HG02759 (cell line): ENCODE results near the gene RGP1.
A peak's percentile ranks its signal among the peaks of the same experiment; 100 is the strongest.

ENCODE experiments used
- ATAC-seq: cut with Tn5 transposase; IDR thresholded peaks from one replicate; pipeline ENCODE4 v1.9.1; 2021; ENCODE audit warnings: mild to moderate bottlenecking, moderate library complexity; ENCODE audit not compliant: unreplicated experiment

RGP1 gene

DNA sequence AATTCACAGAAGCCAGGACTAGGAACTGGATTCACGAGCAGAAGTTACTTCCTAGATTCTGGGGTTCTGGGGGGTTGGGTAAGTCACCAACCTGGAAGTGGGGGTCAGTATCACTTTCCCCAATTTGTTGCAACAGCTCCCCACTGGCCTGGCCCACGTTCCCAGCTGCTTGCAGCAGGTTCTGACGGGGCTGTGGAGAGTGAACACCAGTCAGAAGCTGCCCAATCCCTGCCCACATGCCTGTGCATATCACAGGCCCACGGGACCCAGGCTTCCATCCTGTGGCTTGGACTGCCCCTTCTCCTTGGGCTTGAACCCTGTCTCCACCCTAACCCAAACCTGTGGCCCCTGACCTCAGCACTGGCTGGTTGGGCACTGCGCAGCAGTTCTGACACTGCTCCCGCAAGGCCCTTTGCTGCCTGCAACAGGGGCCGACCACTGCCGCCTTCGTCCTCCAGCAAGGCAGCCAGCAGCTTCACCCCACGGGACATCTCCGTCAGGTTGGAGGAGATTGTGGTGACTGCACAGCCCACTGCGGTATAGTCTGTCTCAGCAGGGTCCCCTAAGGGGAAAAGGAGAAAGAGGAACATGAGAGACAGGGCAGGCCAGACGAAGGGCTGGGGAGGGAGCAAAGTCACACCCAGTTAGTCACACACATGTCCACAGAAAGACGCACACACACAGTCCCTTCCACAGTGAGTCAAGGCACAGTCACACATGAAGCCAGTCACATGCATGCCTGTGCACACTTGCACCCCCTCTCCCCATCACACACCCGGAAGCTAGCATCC, 30.2 kb upstream of the RGP1 start:
- no peak for ATAC-seq

DNA sequence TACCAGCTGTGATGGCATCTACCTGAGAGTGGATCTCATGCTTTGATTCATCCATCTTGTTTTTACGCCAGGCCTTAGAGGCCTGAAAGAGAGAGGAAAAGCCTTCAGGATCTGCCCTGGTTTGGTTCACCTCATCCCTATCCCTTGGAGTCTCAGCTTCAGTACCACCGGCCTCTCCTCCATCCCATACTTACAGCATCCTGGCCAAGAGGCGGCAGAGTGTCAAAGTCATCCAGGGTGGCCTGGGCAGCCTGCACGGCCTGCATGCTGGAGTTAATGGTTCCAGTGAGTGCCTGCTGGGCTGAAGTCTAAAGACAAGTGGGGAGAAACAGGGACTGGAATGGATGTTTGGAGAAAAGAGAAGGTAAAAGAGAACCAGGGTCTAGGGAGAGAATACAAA, 29.5 kb upstream of the RGP1 start:
- no peak for ATAC-seq

DNA sequence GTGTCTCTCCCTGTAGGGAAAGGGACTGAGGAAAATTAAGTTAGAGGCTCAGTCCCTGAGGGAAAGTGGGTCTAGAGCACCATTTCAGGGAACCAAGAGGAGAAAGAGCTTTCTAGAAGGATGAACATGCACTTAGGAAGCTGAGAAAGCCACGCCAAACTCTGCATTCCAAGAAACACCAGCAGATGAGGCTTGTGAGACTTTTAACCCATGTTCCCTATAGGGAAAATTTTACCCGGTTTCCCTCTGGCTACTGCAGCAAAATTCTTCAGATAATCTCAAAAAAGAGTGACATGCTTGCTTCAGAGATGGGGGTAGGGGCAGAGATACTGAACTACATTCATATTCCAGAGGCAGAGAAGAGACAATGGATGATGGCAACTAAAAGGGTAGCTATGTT, 25.7 kb upstream of the RGP1 start:
- ATAC-seq = no peak

DNA sequence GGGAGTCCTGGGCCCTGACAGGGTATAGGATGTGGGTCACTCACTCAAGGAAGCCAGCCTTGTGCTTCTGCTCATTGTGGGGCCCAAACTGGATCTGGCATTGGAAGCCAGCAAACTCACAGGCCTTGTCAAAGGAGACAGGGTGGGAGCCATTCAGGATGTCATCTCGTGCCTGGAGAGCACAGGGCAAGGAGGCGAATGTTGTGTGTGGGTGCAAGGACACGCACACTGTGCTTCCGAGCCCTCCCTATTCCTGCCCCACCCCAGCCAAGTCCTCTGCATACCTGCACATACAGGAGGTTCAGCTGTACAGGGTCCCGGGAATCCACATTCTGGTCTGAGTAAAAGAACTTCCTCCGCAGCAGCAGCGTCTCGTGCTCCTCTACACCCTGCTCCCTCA, 25.2 kb upstream of the RGP1 start:
- no peak for ATAC-seq

DNA sequence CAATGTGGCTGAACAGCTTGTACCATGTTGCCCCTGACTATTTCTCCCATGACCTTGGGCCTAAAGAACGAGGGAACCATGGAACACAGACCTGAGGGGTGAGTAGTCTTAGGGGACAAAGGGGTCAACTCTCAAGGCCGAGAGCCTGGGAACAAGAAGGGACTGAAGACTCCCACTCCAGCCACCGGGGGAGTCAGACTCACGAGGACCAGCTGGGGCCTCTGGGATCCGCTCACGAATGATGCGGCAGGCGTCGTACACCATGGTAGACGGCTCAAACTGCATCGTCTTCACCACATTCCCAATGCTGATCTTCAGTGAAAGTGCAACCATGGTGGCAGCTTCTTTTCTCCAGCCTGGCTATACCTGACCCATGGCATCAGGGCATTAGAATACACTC, 23.7 kb upstream of the RGP1 start:
- ATAC-seq = no peak

DNA sequence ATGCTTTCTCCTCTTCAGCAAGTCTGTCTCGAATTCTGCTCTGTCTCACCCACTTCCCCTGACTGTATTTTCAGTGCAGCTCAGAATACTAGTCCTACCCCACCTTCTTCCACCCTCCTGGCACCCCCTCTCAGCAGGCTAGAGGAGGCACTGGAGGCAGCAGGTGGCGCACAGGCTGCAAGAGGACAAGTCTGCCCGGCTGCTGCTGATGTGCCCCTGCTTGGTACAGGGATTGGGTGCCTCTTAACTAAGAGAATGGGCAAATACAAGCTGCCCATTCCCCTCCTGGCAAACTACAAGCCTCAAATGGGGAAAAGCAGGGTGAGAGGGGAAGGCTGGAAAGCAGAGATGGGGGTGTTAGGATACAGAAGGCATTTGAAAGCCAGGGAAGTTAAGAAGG, 22.2 kb upstream of the RGP1 start:
- peak; percentile 48 for ATAC-seq

DNA sequence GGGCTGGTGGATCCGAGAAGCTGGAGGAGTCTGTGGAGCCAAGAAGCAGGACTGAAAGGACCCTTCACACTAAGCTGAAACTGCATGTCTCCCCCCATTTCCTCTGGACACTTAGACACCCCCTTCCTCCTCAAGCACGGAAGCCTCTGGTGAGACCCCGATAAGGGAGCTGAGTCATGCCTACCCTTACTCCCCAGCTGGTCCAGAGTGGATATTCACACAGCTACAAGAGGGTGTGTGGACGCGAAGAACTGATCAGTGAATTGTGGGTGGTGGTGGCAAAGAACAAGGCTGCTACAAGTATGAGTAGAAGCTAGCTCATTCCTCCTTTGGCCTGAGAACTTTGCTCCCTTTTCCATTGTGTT, 21.4 kb upstream of the RGP1 start:
- ATAC-seq = no peak

DNA sequence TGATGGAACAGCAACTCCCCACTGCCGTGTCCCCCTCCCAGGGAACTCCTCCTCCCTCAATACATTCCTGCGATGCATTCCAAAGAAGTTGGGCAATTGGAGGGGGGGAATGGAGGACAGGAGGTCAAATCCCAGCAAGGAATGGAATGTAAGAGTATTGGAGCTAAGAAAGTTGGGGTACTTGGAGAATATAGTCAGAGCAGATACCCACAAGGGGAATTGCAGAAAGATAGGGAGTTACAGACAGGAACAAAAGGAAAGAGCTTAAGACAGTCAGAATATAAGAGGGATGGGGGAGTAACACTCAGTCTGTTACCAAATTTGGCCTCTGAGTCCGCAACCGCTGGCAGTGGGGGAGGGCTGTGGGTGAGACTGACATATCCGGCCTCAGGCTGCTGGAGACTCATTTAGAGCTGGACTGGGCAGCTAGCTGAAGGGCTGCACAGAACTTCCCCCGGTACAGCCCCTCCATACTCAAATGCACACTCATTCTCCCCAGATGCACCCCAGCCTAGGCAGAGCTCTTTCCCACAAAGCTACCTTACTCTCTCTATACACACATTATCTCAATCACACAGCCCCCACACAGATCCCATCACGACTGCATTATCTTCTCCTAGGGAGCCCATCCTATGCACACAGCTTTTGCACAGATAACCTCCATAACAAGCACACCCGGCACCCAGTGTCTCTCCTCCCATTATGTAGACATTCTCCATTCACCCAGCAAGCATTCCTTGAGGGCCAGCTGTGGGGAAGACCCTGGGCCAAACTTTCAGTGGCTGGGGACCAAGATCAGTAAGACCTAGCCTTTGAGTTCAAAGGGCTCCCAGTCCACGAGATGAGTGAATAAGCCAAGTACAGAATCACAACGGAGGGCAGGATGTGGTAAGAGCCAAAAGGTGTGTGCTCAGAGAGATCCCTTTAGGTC, 20.8 kb upstream of the RGP1 start:
- no peak for ATAC-seq

DNA sequence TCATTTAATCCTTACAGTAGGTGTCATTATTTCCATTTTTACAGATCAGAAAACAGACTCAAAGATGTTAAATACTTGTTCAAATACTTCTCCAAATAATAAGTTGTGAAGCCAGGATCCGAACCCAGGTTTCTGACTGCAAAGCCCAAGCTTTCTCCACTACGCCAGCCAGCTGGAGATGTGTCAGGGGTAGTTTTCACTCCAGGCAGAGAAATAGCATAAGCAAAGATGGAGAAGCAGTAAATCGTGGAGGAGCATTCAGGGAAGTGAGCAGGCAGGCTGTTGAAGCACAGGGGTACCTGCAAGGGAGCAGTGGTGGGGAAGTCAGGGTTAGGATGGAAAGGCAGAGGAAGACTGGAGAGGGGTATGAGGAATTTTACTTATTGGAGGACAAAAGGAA, 20.0 kb upstream of the RGP1 start:
- no peak for ATAC-seq

DNA sequence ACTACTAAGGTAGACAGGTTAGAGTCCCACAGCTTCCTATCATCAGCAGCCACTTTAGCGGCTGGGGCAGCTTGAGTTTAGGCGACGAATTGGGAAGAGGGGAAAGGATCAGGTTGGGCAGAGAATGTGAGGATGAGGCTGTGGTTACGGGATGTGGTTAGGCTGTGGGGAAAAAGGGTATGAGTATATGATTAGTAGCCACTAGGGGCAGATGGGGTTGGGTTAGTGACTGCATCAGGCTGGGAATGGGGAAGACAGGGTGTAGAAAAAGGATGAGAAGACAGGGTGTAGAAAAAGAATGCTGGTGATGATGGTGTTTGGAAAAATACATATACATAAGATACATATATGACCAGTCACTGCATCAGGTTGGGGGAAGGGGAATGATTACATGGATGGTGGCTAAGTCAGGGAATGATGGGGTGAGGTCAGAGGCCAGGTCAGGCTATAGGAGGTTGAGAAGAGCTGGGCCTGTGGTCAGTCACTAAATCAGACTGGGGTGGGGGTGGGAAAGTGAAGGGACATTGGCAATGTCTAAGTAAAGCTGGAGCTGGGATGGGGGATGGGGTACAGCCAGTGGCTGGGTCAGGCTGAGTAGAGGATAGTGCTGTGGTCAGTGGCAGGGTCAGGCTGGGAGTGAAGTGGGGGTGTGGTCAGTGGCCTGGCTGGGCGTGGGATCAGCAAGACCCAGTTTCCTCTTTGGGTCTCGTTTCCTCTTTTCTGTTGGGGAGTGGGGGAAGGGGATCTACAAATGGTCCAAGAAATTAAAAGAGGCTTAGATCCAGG, 19.2 kb upstream of the RGP1 start:
- no peak for ATAC-seq

DNA sequence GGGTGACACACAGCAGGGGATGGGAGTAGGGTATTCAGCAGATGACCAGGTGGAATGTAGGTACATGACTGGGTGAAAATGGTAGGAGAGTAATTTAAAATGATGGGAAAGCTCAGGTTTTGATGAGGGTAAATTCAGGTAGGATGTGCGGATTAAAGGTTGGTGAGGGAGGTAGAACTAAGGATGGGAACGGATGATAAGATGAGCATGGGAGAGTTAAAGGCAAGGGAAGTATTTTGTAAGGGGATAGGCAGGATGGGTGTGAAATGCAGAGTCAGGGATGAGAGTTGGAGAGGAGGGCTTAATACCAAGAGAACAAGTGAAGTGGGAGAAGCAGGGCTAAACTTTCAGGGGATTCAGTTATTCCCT, 18.6 kb upstream of the RGP1 start:
- no peak for ATAC-seq

DNA sequence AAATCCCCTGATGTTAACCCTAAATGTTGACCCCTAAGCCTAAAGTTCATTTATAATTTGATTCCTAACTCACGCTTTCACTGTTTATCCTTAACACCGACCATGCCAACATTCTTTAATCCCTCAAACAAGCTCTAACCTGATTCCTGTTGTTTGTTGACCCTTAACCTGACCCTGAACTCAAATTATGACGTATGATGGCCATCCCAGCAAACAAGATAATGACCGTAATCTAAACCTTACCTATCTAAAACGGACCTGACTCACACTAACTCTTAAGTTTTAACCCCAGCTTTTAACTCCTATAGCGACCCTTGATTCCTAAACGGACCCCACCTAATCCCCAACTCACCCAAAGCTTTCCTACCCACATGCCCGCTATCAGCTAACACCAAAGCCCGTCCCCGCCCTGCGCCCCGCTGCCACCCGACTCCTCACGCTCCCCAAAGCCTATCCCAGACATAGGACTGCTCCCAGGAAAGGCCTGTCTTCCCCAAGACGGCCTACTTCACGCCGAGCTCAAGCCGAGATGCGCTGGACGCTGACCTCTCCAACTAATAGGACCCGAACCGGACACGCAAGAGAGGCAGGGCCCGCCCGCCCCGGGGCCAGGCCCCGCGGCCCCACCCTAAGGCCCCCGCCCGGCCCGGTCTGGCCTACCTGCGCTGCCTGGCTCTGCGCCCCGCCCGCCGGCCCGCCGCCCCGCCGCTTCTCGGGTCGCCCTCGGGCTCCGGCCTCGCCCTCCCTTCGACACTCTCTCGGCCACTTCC, 17.5 kb upstream of the RGP1 start:
- ATAC-seq = no peak

DNA sequence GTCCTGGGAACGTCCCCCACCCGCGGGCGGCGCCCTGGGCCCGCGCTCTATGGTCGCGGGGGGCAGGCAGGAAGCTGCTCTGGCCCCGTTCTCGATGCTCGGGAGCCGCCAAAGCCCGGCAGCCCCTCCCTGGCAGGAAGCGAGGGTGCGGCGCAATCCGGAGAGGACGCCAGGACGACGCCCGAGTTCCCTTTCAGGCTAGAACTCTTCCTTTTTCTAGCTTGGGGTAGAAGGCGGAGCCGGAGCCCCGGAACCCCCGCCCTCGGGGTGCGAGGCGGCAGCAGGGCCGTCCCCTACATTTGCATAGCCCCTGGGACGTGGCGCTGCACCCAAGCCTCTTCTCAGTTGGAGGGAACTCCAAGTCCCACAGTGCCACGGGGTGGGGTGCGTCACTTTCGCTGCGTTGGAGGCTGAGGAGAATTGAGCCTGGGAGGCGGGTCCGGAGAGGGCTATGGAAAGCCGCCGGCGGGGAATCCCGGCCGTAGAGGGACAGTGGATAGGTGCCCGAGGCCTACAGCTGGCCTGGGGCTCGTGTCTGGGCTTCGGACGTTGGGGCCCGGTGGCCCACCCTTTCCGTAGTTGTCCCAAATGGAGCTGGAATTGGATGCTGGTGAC, 16.8 kb upstream of the RGP1 start, which contains the start of the genes CREB3 and TLN1:
Gene CREB3 (plus strand): TSS at position 482 of the 615 bp plus-strand sequence. CDS start 107 bp downstream, at position 589.
Gene TLN1 (minus strand): TSS at position 11 of the 615 bp plus-strand sequence. CDS start 6,501 bp downstream, outside the sequence.
- ATAC-seq = peak; percentile 77

DNA sequence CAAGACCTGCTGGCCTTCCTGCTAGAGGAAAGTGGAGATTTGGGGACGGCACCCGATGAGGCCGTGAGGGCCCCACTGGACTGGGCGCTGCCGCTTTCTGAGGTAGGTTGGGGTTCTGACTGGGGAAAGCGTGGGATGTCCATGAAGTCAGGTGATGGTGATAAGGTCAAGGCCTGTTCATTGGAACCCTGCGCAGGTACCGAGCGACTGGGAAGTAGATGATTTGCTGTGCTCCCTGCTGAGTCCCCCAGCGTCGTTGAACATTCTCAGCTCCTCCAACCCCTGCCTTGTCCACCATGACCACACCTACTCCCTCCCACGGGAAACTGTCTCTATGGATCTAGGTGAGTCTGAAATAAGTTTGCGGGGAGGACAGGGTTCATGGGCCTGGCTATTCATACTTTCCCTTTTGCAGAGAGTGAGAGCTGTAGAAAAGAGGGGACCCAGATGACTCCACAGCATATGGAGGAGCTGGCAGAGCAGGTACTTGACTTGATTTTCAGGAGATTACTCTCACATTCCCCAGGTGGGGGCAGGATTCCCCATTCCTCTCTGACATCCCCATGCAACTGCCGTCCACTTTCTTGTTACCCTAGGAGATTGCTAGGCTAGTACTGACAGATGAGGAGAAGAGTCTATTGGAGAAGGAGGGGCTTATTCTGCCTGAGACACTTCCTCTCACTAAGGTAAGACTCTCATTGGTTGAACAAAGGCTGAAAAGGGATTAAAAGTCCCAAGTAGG, 16.1 kb upstream of the RGP1 start:
- peak; percentile 1 for ATAC-seq

DNA sequence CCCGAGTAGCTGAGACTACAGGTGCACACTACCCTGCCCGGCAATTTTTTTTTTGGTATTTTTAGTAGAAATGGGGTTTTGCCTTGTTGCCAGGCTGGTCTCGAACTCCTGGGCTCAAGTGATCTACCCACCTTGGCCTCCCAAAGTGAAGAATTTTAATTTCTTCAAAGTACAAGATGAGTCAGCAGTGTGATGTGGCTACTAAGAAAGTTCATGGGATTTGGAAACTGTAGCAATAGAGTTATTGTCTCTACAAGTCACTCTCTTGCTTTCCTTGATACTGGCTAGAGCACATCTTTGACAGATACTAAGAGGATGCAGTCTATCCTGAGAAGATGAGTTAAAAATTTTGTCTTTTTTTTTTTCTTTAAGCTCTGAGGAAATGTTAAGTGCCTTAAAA, 15.0 kb upstream of the RGP1 start:
- no peak for ATAC-seq

DNA sequence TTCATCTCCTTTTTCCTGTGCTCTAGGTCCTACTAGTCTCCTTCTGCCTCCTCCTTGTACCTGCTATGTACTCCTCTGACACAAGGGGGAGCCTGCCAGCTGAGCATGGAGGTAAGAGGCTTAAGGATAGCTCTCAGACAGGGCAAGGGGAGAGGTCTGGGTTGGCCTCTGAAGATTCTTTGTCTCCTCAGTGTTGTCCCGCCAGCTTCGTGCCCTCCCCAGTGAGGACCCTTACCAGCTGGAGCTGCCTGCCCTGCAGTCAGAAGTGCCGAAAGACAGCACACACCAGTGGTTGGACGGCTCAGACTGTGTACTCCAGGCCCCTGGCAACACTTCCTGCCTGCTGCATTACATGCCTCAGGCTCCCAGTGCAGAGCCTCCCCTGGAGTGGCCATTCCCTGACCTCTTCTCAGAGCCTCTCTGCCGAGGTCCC, 12.9 kb upstream of the RGP1 start:
- ATAC-seq = no peak

DNA sequence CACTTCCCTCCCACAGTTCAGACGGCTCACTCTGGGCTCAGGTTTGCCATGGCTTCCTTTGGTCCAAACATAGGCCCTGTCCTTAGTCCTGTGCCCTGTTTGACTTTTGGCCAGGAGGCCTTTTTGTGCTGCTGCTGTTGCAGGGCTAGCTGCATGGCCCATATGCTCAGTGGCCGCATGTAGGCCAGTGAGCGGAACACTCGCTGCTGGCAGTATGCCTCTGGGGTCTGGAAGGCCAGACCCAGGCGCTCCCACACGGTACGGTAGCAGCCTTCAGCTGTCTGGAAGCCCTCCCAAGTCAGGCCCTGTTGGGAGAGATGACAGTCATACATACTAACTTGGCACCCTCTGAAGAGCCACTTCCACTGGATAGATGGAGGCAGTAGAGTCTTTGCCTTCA, 11.9 kb upstream of the RGP1 start:
- ATAC-seq = no peak

DNA sequence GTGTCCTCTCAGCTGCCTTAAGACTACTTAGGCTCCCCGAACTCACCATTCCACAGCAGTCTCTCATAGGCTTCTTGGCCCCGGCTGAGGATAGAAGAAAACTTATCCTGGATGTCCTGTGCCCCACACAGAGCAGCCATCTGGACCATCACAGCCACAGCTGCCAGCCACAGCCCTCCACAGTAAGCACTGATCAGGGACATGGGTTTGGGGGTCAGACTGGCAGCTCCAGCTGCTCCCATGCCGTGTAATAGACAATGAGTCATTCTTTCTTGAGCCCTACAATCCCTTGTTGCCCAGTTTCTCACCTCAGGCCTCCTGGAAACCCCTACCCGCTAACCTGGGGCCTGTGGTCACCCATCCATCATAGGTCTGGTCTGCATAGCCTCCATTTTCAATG, 10.9 kb upstream of the RGP1 start:
- ATAC-seq = no peak

DNA sequence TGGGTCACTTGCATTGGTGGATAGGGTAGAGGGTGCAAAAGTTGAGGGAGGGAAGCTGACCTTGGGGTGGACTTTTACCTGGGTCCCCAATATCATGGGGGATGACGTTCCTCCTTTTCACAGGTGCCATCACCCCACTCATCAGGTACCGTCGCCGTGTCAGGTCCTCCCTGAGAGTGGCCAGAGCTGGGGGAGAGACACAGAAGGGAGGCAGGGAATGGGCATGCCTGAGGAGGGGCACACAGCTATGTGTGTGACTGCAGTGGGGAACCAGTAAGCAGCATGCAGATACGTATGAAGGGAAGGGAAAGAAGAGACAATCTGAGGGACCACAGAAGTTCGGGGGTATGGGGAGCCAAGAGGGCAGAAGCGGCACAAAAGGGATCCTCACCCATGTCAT, 10.2 kb upstream of the RGP1 start:
- ATAC-seq = no peak
